GM12875 (cell line): ENCODE results near the gene HORMAD2.

Source experiments
- H3K4me3 ChIP-seq: one replicate; pipeline ENCODE4 v1.5.1; 2011; ENCODE audit warnings: low read depth, low read length, control low read depth
- TF ChIP-seq, protein P1 (sequence below): IDR thresholded peaks from 2 replicates; pipeline ENCODE4 v1.5.1; 2011; ENCODE audit warnings: low read depth, mild to moderate bottlenecking, control low read depth, inconsistent platforms, low read length, moderate library complexity, borderline replicate concordance; ENCODE audit not compliant: insufficient read depth

Gene HORMAD2

DNA sequence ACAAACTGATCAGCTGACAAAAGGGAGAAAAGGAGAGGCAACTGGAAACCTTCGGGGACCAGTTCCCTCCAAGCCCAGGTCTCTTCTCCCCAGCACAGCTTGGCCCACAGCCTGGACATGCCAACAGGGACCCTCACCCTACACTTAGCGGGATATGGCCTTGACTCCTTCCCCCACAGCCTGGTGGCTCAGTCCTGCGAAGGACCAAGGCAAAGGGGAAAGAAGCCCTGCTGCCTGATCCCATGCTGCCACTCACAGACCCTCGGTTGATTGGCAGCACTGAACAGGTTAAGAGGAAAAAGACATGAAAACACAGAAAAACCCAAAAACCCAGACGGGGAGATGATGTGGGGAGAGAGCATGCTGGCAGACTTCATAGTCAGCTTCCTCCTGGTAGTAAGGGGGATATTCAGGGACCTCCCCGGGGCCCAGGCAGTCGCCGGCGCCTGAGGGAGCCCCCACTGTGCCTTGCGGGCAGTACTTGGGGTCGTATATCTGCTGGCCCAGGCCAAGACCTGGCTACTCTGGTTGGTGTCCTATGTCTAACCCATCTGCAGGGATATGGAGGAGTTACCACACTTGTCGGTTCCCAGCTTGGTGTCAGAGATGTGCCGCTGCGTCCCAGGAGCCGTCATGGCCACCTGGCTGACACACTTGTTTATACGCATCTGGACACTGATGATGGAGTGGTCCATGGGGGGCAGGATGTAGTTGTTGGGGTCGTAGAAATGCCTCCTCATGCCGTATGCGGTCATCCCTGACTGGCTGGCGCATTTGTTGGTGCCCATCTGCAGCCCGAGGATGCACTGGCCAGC lies 34.2 kb upstream of the HORMAD2 start:
- no peak overlapping the region for H3K4me3 ChIP-seq
- TF ChIP-seq, protein P1, sequence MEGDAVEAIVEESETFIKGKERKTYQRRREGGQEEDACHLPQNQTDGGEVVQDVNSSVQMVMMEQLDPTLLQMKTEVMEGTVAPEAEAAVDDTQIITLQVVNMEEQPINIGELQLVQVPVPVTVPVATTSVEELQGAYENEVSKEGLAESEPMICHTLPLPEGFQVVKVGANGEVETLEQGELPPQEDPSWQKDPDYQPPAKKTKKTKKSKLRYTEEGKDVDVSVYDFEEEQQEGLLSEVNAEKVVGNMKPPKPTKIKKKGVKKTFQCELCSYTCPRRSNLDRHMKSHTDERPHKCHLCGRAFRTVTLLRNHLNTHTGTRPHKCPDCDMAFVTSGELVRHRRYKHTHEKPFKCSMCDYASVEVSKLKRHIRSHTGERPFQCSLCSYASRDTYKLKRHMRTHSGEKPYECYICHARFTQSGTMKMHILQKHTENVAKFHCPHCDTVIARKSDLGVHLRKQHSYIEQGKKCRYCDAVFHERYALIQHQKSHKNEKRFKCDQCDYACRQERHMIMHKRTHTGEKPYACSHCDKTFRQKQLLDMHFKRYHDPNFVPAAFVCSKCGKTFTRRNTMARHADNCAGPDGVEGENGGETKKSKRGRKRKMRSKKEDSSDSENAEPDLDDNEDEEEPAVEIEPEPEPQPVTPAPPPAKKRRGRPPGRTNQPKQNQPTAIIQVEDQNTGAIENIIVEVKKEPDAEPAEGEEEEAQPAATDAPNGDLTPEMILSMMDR: no peak

DNA sequence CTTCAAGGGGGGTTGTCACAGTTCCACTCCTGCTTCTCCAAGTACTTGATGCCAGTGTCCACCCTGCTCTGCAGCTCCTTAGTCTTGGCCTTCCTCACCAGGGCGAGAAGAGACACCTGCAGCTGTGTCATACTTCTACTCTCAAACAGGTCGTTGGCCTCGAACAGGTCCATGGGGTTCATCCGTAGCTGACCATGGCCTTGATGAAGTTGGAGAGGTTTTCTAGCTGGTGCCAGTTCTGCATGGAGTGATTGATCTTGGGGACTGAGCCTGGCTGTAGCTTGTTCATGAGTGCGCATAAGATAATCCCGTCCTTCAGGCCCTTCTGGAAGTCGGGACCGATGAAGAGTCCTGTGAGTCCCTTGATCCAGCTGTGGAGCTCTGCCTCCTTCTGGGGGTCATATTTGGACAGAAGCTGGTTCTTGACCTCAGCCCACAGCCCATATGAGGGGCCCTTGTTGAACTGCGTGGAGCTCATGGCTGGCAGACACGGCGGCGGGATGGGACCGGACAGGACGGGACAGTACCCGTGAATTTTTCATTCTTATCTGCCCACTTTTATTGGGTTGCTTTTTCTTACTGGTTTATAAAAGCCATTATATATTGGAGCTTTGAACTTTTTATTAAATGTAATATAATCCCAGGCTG lies 33.4 kb upstream of the HORMAD2 start:
- no peak overlapping the region for H3K4me3 ChIP-seq
- TF ChIP-seq, protein P1: no peak

DNA sequence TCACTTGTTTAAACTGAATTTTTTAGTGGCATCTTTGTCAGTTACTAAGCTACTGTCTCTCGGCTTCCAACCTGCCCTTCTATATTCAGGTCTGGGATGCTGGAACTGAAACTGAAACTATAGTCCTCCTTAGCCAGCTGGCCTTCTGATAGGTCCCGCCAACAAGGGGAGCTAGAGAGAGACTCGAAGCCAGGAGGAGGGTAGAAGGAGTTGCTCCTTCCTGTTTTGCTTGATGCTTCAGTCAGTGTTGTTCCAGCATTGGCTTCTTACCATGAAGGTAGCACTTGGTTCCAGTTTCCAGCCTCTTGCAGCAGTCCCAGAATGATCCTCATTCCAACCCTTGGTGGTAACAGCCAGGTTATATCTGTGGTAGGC lies 32.9 kb upstream of the HORMAD2 start:
- no peak overlapping the region for H3K4me3 ChIP-seq
- TF ChIP-seq, protein P1: no peak

DNA sequence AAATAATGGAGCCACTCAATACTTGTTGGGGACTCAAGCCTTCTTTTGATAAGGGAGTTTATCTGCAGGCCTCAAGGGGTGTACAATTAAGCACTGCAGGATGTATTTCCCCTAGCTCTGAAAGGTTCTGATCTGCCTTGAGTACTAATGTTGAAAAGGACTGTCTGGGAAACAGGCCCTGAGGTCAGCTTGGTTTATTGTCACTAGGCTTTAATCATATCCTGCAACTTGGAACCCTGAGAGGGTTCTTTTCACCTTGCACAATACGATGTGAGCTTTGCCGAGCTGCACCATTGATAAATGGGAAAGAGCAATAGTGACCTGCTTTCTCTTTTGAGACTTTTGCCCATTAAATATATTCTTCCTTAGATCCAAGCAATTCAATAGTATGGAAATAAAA lies 31.6 kb upstream of the HORMAD2 start:
- H3K4me3 ChIP-seq: no peak overlapping the region
- TF ChIP-seq, protein P1: no peak

DNA sequence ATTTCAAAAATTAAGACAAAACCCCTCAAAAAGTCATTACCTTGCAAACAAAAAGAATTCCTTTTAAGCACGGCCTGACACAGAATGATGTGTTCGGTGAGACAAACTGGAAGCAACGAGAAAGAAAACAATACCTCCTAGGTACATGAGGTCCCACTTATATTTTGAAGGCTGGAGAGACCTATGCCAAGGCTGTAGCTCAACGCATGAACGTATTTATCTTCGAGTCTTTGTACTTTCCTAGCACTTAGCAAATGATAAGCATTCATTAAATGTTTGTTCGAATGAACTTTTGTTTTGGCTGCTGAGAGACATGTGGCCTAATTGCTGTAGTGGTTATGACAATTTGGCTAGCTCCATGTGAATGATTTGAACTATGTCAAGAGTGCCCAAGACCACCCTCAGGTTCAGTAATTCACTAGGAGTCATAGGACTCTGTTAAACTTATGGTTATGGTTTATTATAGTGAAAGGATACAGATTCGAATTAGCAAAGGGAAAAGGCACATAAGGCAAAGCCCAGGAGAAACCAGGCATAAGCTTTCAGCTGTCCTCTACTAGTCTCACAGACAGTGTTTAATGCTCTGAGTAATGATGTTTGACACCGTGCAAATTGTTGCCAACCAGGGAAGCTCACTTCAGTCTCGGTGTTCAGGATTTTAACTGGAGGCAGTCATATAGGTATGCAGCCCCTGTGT lies 26.0 kb upstream of the HORMAD2 start:
- no peak overlapping the region for H3K4me3 ChIP-seq
- TF ChIP-seq, protein P1: no peak

DNA sequence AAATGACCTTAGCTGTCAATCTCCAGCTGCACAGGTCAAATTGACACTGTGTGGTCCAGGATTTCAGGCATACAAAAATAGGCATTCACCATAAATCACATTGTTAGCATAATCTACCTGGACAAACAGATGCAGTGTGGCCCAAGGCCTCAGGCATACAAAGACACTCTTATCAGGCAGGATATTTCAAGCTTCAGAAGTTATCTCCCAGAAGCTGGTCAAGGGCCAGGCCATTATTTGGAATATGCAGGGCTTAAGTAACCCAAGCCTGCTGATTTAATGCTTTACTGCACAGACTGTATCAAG lies 25.5 kb upstream of the HORMAD2 start:
- H3K4me3 ChIP-seq: no peak overlapping the region
- TF ChIP-seq, protein P1: no peak
